Caco-2 (cell line): Measurements from ENCODE around the gene FAAP20. TPM values are rescaled to one million over a fixed set of nuclear protein-coding genes. Genes with fewer than 3 reads are reported as not detected.

Experiments used
- BruUV-seq: library from RNA; stranded (reverse); fragments of 400-500 nt; replicated peaks from 2 replicates; lab custom pipeline; 2021; lab: Mats Ljungman, UMichigan
- CTCF ChIA-PET: fragments of 300-600 bp; sonication (Branson Sonifier 250); formaldehyde crosslinking; loops from one replicate; lab custom pipeline; 2022; ENCODE audit warnings: antibody characterized with exemption; lab: Charles Lee
- POLR2A ChIA-PET: fragments of 300-600 bp; sonication (Branson Sonifier 250); formaldehyde crosslinking; loops from one replicate; lab custom pipeline; 2022; ENCODE audit warnings: antibody characterized with exemption; lab: Charles Lee
- DNase-seq, 2 experiments: peaks; one replicate each; pipeline versions ENCODE4 v3.0.0 to v3.0.0-alpha.2; 2020 to 2022
- H3K27me3 ChIP-seq: replicated peaks from 2 replicates; pipeline ENCODE4 v1.6.0; 2011; ENCODE audit warnings: low read length; ENCODE audit not compliant: control insufficient read depth, insufficient read depth
- H3K36me3 ChIP-seq: 2 replicates; pipeline ENCODE4 v1.5.1; 2011; ENCODE audit warnings: low read length; ENCODE audit not compliant: control insufficient read depth, insufficient read depth
- H3K4me1 ChIP-seq: fragments of 250-450 bp; sonication (Bioruptor Pico); 2 replicates; pipeline ENCODE4 v1.5.1; 2020; ENCODE audit warnings: mild to moderate bottlenecking
- H3K4me3 ChIP-seq: 2 replicates; pipeline ENCODE4 v1.5.1; 2011; ENCODE audit warnings: low read depth, mild to moderate bottlenecking, control low read depth, low read length
- H3K9me3 ChIP-seq: fragments of 250-450 bp; sonication (Bioruptor Pico); 2 replicates; pipeline ENCODE4 v1.5.1; 2020; ENCODE audit warnings: mild to moderate bottlenecking, moderate library complexity
- H3K27ac Mint-ChIP-seq: one replicate; pipeline ENCODE4 v1.8.0; 2022; ENCODE audit warnings: mixed read lengths; ENCODE audit not compliant: unreplicated experiment
- H3K27me3 Mint-ChIP-seq: one replicate; pipeline ENCODE4 v1.8.0; 2022; ENCODE audit warnings: mixed read lengths; ENCODE audit not compliant: insufficient read depth, unreplicated experiment
- H3K36me3 Mint-ChIP-seq: one replicate; pipeline ENCODE4 v1.8.0; 2022; ENCODE audit warnings: mild to moderate bottlenecking, mixed read lengths; ENCODE audit not compliant: insufficient read depth, unreplicated experiment
- H3K4me1 Mint-ChIP-seq: one replicate; pipeline ENCODE4 v1.8.0; 2022; ENCODE audit warnings: low read depth, mixed read lengths; ENCODE audit not compliant: unreplicated experiment
- H3K4me3 Mint-ChIP-seq: one replicate; pipeline ENCODE4 v1.8.0; 2022; ENCODE audit warnings: mild to moderate bottlenecking, moderate library complexity, mixed read lengths; ENCODE audit not compliant: unreplicated experiment
- H3K9me3 Mint-ChIP-seq: one replicate; pipeline ENCODE4 v1.8.0; 2022; ENCODE audit warnings: mixed read lengths; ENCODE audit not compliant: unreplicated experiment
- intact Hi-C: fragments of 100-400 bp; cut with micrococcal nuclease; formaldehyde crosslinking; loops from one replicate; pipeline ENCODE4 v1.10.0; 2022; ENCODE audit not compliant: unreplicated experiment
- total RNA-seq: library from RNA; stranded (reverse); gene quantifications from 2 replicates; pipeline ENCODE4 v1.2.3, GENCODE V29; 2022
- TF ChIP-seq, protein P1 (sequence below), 2 experiments: fragments of 200-600 bp in 1 of 2; IDR thresholded peaks; 1 replicate in 1 of 2; 2 replicates in 1 of 2; pipeline versions ENCODE4 v1.5.1 to v1.8.0; 2011 to 2022; ENCODE audit warnings: antibody characterized with exemption in 1 of 2, control low read depth in 1 of 2, inconsistent platforms in 1 of 2, low read depth in 1 of 2, low read length in 1 of 2, mild to moderate bottlenecking in 1 of 2, moderate library complexity in 1 of 2; ENCODE audit not compliant: insufficient read depth in 1 of 2, severe bottlenecking in 1 of 2, unreplicated experiment in 1 of 2

FAAP20 gene
- total RNA-seq, 1 experiment from 2014 or later: 72.4 TPM

DNA sequence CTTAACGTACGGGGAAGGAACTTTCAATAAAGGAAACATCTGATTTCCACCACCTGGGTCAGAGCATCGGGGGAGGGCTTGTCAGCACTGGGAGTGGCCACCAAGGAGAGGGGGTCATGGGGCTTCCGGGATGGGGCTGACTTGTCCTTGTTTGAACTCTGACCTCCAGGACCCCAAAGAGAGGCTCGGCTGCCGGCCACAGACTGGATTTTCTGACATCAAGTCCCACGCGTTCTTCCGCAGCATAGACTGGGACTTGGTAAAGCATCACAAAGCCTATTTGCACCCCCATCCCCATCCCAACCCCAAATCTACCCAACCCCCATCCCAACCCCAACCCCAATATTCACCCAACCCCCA, 19.5 kb downstream of the FAAP20 start:
- Histone ChIP-seq H3K27me3 (no peaks in the 10 kb centered on the region), H3K4me1 (no peaks in the 10 kb centered on the region), H3K36me3 (no peaks in the 10 kb centered on the region; the same call in 1 of the 2 replicates), H3K4me3 (no peak overlapping the region), H3K9me3 (no peaks in the 10 kb centered on the region)
- H3K9me3 Mint-ChIP-seq: no peaks in the 10 kb centered on the region
- peaks cover 20% of the 10 kb centered on the region for H3K36me3 Mint-ChIP-seq
- no peak overlapping the region for H3K27ac Mint-ChIP-seq
- no peak for DNase-seq
- POLR2A ChIA-PET: no interaction called here
- no TSS peak for BruUV-seq
- intact Hi-C loops: loop anchor here (2.0 kb wide), 2 partner anchors 42 to 66 kb away; no protein-coding TSS in a partner anchor
- CTCF ChIA-PET: interaction anchor here (0.7 to 1.4 kb wide), 4 partner anchors 15 to 66 kb away, joined by 3 to 11 read pairs (median 6); no protein-coding TSS in a partner anchor
- TF ChIP-seq, protein P1, sequence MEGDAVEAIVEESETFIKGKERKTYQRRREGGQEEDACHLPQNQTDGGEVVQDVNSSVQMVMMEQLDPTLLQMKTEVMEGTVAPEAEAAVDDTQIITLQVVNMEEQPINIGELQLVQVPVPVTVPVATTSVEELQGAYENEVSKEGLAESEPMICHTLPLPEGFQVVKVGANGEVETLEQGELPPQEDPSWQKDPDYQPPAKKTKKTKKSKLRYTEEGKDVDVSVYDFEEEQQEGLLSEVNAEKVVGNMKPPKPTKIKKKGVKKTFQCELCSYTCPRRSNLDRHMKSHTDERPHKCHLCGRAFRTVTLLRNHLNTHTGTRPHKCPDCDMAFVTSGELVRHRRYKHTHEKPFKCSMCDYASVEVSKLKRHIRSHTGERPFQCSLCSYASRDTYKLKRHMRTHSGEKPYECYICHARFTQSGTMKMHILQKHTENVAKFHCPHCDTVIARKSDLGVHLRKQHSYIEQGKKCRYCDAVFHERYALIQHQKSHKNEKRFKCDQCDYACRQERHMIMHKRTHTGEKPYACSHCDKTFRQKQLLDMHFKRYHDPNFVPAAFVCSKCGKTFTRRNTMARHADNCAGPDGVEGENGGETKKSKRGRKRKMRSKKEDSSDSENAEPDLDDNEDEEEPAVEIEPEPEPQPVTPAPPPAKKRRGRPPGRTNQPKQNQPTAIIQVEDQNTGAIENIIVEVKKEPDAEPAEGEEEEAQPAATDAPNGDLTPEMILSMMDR (IDR thresholded peaks at IDR 0.05; ENCODE audit: insufficient read depth in 1 of 2, low read depth in 1 of 2, low read length in 1 of 2, severe bottlenecking in 1 of 2, unreplicated experiment in 1 of 2): no peak
- no peak overlapping the region for H3K4me3 Mint-ChIP-seq
- no peaks in the 10 kb centered on the region for H3K27me3 Mint-ChIP-seq
- H3K4me1 Mint-ChIP-seq: no peaks in the 10 kb centered on the region

DNA sequence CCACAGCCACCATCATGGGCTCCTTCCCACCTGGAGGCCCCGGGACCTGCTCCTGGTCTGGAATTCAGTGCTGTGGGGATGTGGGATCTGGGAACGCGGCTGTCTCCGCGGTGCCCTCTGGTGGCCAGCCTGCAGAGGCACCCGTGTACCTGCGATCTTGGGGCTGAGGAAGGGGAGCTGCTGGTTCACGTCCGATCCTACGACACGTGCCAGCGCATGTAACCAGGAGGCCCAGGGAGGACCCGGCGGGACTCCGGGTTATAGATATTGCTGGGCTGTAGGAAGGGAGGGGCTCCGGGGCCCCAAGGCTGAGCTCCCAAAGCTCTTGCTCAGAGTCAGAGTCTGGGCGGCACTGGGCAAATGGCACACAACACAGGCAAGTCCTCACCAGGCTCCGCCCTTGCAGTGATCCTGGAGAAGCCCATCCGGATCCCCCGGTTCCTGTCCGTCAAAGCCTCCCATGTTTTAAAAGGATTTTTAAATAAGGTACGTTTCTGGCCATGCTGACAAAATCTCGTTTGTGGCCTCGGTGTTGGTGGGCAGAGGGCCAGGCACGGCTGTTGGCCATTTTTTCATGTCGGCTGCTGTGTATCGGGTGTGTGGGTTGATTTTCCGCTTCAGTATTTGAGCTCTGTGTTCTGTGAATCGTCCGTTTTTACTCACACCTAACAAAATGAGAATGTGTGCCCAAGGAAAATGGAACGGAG, 20.1 kb downstream of the FAAP20 start:
- Mint-ChIP-seq H3K9me3 (no peaks in the 10 kb centered on the region), H3K27me3 (no peaks in the 10 kb centered on the region), H3K36me3 (peaks cover 16% of the 10 kb centered on the region), H3K4me1 (no peaks in the 10 kb centered on the region), H3K27ac (no peak overlapping the region), H3K4me3 (no peak overlapping the region)
- intact Hi-C loops: loop anchor here (2.0 kb wide), 2 partner anchors 42 to 66 kb away; no protein-coding TSS in a partner anchor
- BruUV-seq: no TSS peak
- ChIA-PET CTCF (interaction anchor here (0.6 to 1.4 kb wide), 5 partner anchors 15 to 230 kb away, joined by 3 to 11 read pairs (median 4); partner anchors contain the start of gene PRKCZ), POLR2A (no interaction called here)
- peak; percentile 57 to 66 for DNase-seq
- Histone ChIP-seq H3K36me3 (no peaks in the 10 kb centered on the region; the same call in 1 of the 2 replicates), H3K4me1 (no peaks in the 10 kb centered on the region), H3K27me3 (no peaks in the 10 kb centered on the region), H3K9me3 (no peaks in the 10 kb centered on the region), H3K4me3 (no peak overlapping the region)
- TF ChIP-seq, protein P1 (IDR thresholded peaks at IDR 0.05; ENCODE audit: insufficient read depth in 1 of 2, low read depth in 1 of 2, low read length in 1 of 2, severe bottlenecking in 1 of 2, unreplicated experiment in 1 of 2): peak; percentile 79 to 81

DNA sequence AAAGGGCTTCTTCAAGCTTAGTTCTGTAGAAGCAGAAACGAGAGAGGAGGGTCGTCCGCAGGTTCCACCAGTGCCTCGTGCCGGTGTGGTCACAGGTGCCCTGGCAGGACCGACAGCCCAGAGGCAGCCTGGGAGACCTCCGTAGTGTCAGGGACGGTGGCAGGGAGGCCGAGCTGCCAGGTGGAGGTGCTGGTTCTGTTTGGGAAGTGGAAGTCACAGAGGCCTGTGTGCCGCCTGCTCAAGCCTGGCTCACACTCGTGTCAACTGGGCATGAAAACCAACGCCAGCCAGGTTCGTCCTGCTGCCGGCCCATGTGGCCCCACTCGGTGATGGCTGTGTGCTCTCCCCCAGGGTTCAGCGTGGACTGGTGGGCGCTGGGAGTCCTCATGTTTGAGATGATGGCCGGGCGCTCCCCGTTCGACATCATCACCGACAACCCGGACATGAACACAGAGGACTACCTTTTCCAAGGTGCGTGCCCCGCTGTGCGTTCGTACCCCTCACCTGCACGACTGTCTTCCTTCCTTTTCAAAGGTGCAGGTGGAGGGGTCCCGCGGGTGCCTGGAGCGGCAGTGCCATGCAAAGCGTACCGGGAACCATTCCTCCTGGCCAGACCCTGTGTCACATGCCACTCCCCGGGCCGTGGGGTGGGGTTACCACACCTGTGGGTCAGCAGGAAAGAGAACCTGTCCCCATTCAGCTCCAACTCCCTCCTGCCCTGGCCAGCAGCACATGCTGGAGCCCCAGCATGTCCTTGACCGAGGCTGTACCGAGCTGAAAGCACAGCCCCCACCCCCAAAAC, 20.8 kb downstream of the FAAP20 start:
- Histone ChIP-seq H3K9me3 (no peaks in the 10 kb centered on the region), H3K4me3 (no peak overlapping the region), H3K36me3 (no peaks in the 10 kb centered on the region; the same call in 1 of the 2 replicates), H3K27me3 (no peaks in the 10 kb centered on the region), H3K4me1 (no peaks in the 10 kb centered on the region)
- Mint-ChIP-seq H3K27ac (no peak overlapping the region), H3K9me3 (no peaks in the 10 kb centered on the region), H3K27me3 (no peaks in the 10 kb centered on the region), H3K4me3 (no peak overlapping the region), H3K36me3 (peaks cover 11% of the 10 kb centered on the region), H3K4me1 (no peaks in the 10 kb centered on the region)
- no peak for DNase-seq
- BruUV-seq: no TSS peak
- intact Hi-C loops: loop anchor here (2.0 kb wide), 2 partner anchors 41 to 65 kb away; no protein-coding TSS in a partner anchor
- CTCF ChIA-PET: interaction anchor here (1.0 to 1.4 kb wide), 3 partner anchors 38 to 229 kb away, joined by 4 to 11 read pairs (median 7); no protein-coding TSS in a partner anchor
- POLR2A ChIA-PET: no interaction called here
- TF ChIP-seq, protein P1 (IDR thresholded peaks at IDR 0.05; ENCODE audit: insufficient read depth in 1 of 2, low read depth in 1 of 2, low read length in 1 of 2, severe bottlenecking in 1 of 2, unreplicated experiment in 1 of 2): no peak
